NCI-H2081 treated with DMSO at 0.1 percent for 48 hours (cell line): ENCODE results near the gene THEMIS.
"Not testable (repeated sequence)": the region's sequence is repeated elsewhere in the genome, so short reads cannot be mapped to it uniquely, and the experiment has no call there.

ENCODE experiments used
- DNase-seq: peaks from one replicate; lab custom pipeline; 2025; lab: John Stamatoyannopoulos, UW

THEMIS gene, protein sequence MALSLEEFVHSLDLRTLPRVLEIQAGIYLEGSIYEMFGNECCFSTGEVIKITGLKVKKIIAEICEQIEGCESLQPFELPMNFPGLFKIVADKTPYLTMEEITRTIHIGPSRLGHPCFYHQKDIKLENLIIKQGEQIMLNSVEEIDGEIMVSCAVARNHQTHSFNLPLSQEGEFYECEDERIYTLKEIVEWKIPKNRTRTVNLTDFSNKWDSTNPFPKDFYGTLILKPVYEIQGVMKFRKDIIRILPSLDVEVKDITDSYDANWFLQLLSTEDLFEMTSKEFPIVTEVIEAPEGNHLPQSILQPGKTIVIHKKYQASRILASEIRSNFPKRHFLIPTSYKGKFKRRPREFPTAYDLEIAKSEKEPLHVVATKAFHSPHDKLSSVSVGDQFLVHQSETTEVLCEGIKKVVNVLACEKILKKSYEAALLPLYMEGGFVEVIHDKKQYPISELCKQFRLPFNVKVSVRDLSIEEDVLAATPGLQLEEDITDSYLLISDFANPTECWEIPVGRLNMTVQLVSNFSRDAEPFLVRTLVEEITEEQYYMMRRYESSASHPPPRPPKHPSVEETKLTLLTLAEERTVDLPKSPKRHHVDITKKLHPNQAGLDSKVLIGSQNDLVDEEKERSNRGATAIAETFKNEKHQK

DNA sequence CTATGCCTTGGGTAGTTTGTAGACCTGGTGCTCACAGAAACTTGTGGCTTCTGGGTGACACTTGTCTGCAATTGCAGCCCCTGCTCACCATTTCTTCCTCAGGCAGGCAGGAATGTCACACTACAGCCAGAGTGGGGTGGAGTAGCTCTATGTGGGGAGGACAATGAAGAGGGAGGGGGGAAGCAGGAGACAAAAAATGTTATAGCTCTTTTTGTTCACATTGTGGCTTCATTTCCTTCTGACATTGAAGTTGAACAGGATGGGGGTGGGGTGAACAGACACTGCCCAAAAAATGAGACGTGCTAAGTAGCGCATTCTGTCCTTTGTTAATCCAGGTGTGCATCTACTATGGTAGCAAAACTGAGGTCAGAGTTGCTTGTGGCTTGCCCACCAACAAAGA, at the start of gene THEMIS:
THEMIS (minus strand) TSS at position 124 of the 400 bp plus-strand sequence. CDS start 126 bp downstream, outside the sequence.
- DNase-seq = no peak

DNA sequence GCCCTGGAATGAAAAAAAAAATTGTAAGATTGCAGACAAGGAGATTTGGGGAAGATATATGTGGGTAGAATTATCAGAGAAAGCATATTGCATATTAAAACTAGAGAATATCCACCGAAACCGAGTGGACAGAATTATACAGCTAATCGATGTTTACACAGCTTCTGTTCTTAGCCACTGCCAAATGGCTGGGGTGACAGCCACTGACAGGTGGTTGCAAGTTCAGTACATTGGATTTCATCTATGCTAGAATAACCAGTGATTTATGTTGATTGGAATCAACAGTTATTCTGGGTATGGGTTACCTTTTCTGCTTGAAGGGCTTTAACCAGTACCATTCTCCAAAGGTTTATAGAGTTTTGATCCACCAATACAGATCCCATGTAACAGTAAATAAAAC, 48.4 kb upstream of the THEMIS start:
- no peak for DNase-seq

DNA sequence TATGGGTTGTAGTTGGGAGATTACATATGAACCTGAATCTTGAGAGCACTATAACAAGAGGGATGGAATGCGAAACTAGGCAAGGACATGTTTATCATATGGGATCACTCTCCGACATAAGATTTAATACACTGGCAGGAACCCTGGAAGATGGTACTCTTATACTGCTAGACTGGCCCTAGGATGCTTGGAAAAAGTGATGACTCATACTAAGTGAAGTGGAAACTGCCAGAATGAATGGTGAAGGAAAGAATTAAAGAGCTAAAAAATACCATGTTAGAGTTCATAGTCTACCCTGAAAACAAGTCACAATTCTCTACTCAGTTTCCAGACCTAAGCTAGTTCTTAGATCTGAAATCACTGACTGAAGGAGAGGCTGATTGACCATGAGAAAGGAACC, 45.5 kb upstream of the THEMIS start:
- DNase-seq = no peak

DNA sequence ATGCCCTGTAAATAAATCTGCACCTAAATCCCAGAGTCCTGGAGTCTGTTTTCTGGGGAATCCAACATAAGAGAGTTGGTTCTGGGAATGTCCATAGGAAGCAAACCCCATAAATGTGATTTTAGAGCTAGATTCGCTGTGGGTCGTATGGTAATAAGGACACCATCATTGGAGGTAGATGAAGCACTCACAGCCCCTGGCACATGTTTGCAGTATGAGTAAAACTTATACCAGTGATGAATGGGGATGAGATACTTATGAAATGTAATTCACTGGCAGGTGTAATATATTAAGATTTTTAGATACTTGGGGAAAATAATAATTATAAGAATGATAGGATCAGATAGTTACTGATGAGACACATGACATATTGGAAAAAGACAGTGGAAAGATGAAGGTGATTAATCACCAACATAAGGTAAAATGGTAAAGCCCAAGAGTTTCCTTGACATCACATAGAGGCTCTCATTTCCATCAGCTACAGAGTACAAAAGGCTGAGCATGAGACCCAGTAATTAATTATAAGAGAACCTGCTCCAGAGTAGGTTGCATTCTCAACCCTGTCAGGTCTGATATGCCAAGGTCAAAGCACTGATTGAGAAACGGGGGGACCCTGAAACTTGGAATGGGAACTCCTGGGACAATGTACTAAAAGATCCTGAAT, 44.7 kb upstream of the THEMIS start:
- DNase-seq = no peak

DNA sequence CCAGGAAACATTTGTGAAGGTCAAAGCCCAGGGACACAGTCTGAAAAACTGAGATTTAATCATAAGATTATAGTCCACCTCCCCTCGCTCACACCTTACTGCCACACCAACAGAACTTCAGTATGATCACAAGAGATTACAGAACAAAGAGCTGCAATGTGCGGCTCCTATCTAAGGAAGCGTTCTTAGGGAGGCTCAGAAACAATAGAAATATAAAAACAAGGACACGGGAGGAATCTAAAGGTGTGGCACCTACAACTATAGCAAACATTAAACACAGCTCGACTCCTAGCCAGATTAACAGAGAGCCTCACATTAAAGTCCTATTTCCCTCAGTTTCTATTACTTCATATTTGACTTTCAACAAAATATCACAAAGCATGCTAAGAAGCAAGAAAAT, 40.4 kb upstream of the THEMIS start:
- no peak for DNase-seq

DNA sequence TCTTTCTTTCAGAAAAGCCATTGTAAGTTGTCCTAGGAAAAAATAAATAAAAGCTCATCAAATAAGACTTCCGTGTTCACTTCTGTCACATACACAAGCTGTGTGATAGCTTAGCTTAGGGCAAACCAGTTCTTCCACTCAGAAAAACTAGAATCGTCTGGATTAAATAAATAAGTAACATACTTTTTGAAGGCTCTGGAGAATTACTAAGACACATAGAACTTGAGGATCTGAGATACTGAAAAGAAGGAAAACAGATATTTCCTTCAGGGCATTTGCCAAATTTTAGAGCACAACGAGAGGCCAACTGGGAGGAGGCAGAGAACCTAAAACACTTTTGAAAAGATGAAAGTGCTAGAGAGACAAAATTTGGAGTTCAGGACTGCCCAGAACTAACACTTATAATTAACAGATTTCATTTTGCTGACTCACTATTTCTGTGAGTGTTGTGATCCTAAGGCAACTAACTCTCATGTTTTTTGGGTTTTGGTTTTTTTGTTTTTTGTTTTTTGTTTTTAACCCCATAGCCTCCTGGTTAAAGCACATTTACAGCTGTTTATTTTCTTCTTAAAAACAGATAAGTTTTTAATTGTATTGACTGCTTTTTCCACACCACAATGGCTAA, 38.7 kb upstream of the THEMIS start:
- no peak for DNase-seq

DNA sequence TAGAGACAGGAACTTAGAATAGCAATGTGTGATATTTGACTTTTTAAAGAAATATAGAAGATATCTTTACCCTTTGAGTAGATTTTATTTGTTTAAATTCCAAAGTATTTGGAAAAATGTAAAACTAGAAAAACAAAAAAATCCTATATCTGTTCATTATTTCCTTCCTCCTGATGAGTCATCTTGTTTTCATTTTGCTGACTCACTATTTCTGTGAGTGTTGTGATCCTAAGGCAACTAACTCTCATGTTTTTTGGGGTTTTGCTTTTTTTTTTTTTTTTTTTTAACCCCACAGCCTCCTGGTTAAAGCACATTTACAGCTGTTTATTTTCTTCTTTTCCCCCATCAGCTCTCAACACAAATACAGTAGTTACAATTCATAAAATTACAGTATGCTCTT, 37.8 kb upstream of the THEMIS start:
- no peak for DNase-seq

DNA sequence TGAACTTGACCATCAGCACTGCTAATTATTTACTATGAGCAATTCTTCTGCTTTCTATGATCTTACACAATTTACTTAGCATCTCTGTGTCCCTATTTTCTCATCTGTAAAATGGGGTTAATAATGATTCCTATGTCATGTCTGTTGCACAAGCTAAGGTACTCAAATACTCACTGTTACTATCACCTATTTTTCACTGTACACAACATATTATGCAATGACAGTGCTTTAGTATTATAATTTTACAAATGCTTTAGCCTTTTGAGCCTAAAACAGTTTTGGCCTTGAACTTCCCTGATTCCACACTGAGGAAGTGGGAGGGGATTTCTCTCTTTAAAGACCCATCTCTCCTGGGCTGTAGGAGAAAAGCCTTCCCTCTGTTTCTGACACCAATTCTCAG, 36.9 kb upstream of the THEMIS start:
- no peak for DNase-seq

DNA sequence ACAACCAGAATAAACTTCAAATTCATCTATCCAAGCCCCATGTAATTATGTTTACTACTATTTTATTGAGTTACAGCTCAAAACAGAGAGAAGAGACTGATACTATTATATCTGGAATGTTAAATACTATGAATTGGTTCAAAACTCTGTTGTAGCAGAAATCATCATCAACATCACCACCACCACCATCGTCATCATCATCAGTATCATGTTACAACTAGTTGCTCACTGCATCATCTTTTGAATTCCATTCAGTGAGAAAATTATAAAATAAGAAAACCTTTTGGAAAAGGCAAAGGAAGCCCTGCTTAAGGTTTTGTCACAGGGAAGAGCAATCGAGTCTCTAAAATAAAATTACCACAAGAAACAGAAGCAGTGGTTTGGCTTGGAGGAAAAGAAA, 36.2 kb upstream of the THEMIS start:
- DNase-seq = no peak

DNA sequence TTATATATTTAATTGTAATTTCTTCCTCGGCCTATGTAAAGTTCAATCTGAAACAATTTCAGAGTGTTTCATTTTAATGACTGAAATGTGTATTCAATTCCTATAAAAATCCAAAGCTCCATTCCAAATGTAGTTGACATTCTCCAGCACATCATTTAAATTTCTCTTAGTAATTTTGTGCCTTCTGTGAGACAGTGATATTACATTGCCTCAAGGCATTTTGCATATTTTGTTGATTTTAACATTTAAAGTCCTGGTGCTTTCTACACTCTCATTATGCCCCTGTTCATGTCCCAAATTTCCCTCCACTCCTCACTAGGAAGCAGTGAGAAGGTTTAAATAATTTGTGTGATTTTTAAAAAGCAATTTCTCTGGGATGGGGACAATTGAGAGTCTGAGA, 34.1 kb upstream of the THEMIS start:
- no peak for DNase-seq

DNA sequence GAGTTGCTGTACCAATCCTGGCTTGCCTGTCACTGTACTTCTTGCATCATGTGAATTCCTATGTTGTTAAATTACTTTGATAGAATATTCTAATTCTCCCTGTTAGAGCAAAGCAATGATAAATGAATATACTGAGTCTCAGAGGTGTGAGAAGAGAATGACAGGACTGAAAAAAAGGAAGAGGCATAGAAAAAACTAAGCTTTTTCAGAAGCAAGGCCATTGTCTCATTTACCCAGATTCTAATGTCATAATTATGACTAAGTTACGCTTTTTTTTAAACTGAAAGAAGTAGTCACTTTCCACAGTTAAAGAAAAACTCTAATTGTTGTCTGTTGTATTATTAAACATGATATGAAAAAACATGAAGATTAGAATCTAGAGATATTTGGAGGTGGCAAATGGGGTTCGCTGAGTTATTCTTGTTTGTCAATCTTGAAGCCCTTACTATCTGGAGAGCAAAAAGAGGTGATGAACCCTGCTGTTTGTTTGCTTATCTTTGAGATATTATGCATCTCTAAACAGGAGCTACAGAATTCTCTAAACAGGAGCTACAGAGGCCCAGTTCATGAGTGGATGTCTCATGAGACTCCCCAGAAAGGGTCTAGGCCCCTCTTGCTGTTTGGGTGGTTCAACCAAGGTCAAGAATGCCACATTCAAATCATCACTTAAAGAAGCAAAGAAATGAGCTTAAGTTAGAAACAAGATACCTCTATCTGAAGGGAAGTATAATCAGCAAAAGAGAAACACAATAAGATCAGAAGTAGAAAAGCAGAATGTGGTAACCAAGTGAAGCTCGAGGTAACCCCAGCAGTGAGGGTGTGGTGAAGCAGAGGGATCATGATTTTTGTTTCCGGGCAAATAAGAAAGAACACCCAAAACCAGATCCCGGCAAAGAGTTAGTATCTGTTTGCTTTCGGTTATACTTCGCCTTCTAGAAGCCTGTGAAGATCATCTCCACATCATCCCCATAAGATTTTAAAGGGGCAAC, 33.3 kb upstream of the THEMIS start:
- DNase-seq = no peak

DNA sequence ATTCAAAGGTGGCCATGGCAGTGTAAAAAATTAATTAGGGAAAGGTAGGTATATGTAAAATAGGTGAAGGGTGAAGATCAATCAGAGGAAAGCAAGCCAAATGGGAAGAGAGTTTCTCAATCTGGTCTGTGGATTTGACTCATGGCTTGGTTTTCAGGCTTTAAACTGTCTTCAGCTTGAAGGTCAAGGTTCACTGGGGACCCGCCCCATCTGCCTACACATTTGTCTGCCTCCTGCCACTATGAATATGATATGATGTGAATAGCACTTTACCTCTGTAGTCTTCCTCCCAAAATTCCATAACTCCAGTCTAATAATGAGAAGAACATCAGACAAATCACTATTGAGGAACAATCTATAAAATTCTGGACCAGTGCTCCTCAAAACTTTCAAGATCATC, 32.3 kb upstream of the THEMIS start:
- no peak for DNase-seq

DNA sequence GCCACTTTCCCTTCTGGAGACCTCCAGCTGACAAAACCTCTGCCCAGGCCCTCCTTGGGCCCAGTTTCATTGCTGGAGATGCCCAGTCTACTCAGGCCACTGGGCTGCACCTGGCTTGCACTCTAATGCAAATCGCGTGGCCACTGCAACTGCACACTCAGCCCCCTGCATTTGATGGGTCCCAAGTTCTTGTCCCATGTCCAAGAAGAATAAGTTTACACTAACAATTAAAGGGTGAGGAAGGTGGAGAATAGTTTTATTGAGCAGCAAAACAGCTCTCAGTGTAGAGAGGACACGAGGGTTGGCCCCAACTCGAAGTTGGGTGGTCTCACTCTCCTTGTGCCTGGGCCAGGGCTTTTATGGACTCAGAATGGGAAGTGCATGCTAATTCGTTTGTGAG, 31.9 kb upstream of the THEMIS start:
- DNase-seq = no peak

DNA sequence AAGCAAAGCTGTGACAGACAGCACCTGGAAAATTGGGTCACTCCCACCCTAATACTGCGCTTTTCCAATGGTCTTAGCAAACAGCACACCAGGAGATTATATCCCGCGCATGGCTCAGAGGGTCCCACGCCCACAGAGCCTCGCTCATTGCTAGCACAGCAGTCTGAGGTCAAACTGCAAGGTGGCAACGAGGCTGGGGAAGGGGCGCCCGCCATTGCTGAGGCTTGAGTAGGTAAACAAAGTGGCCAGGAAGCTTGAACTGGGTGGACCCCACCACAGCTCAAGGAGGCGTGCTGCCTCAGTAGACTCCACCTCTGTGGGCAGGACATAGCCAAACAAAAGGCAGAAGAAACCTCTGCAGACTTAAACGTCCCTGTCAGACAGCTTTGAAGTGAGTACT, 25.6 kb upstream of the THEMIS start:
- not testable (repeated sequence) for DNase-seq

DNA sequence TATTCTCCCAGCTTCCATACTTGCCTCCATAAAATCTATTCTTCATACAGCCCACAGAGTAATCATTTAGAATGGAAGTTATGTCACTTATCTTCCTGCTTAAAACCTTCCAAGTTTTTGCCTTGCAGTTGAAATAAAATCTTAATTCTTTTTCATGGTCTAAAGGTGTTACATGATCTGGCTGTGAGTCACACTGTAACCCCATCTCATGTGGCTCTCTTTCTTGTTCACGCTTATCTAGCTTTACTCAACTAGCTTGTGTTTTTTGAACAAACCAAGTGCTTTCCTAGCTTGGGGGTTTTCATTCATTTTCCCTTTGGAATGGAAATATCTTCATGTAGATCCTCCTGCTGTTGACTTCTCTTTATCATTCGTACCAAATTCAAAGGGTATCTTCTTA, 23.6 kb upstream of the THEMIS start:
- DNase-seq = no peak

DNA sequence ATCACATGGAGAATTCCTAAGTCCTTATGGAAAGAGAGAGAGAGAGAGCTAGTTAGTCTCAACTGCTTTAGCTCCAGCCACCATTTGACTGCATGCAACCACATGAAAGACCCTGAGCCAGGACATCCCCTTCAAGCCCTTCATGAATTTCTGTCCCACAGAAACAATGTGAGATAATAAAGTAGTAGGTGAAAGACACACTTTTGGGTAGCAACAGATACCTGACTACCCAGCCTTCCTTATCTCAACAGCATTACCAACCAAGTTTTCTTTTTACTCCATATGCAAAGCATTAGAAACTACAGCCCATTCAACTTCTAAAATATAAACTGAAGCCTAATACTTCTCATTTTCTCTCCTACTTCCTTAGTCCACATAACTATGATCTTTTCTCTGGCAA, 23.2 kb upstream of the THEMIS start:
- no peak for DNase-seq

DNA sequence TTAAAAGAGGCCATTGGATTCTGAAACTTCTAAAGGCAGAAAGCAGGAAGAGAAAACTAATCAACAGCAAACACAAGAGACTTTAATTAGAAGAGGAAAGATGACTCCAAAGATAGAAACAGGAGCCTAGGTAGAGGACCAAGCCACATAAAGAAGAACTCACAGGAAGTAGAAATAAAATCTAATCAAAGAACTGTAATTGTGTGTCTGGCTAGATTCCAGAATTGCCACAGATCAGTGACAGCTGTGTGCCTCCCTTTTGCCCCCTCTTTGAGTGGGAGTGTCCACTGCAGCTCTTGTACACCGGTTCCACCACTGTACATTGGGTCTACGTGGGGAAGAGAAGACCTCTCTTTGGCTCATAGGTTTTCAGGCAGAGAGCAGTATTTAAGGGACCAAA, 22.3 kb upstream of the THEMIS start:
- DNase-seq = no peak

DNA sequence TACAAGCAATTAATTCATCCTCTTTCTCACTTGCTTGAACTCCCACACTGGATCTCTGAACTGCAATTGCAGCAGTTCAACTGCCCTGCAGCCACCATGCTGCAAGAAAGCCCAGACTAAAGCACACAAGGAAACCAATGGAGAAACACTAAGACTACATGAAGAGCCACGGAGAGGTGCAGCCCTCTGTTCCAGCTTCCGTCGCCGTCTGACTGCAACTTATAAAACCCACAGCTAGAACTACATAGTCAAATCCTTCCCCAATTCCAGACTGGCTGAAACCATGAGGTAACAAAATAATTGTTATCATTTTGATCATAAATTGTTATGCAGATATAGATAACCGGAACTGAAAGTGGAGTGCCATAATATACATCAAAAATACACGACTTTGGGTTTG, 21.1 kb upstream of the THEMIS start:
- no peak for DNase-seq

DNA sequence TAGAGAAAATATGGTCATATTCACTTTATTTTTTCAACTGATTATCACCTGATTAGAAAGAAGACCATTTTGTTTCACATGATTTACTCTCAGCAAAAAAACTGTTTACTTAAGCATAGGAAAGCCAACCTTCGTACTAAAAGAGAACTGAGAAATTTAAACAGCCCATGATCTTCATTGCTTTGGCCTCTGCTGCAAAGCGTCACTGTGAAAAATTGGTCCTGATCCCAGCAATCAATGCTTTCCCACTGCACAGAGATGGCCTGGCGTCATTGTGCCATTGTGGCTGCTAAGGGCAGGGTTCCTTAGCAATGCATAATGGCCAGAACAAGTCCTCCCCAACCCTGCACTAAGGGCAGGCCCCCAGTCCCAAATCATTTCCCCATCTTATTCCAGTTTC, 19.9 kb upstream of the THEMIS start:
- DNase-seq = no peak

DNA sequence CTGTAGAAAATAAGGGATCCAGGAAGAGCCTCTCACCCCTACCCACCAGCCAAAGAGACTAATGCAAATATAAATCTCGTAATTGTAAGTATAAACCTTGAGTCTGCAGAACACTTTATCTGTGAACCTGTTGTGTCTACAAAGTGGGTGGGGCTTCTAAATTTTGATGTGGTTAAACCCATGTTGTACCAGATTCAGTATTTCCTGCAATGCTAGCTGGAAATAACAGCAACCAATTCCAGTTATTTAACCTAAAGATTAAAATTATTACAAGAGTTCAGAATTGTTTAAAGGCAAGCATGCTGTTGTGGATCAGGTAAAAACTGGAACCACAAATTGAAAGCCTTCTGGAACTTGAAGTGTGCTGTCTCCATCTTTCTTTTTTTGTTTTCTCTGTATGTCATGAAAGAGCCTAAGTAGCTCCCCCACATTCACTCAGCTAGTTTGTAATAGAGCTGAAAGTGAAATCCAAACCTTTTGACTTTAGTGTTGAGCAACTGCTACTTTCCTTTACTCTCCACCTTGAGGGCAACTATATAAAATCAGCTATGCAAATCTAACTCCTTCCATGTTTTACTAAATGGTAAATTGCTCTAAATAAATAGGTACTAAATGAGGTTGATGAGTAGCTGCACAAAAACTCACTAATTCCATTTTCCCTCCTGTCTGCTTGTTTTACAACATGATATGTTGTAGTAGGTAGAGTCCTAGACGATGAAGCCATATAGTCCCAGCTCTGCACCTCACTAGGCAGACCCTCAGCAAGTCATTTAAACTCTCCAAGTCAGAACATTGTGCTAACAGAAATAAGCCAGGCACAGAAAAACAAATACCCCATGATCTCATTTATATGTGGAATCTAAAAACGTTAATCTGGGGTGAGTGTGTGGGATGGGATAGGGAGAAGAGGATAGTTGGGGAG, 17.9 kb upstream of the THEMIS start:
- no peak for DNase-seq
